HepG2 (cell line): ENCODE data around the gene YBX2. TPM values are rescaled to one million over a fixed set of nuclear protein-coding genes. Genes with fewer than 3 reads are reported as not detected.

ENCODE experiments used
- ATAC-seq: fragments of 200-7000 bp; cut with Tn5 transposase; 3 replicates; pipeline ENCODE4 v1.9.1; 2020; ENCODE audit warnings: mild to moderate bottlenecking, moderate library complexity
- BruUV-seq: library from RNA; stranded (reverse); fragments of 400-500 nt; replicated peaks from 2 replicates; lab custom pipeline; 2021; lab: Mats Ljungman, UMichigan
- CTCF ChIA-PET: fragments of 300-600 bp; formaldehyde crosslinking; extraction: SDS; loops from one replicate; lab custom pipeline; 2021; ENCODE audit warnings: low total read pairs, inconsistent platforms, low intra/inter-chr PET ratio; lab: Yijun Ruan, JAX
- POLR2A ChIA-PET: fragments of 350-600 bp; sonication (Branson Sonifier 250); formaldehyde crosslinking; loops from one replicate; lab custom pipeline; 2020; ENCODE audit warnings: antibody characterized with exemption, inconsistent platforms; lab: Yijun Ruan, JAX
- DNase-seq: peaks from one replicate; pipeline ENCODE4 v3.0.0-alpha.2; 2015; ENCODE audit warnings: low spot score
- FAIRE-seq: peaks from 3 replicates; lab custom pipeline; 2011; peaks lifted over from hg19 to GRCh38; lab: Jason Lieb, UNC
- H2AFZ ChIP-seq: one replicate; pipeline ENCODE4 v1.6.1; 2011; ENCODE audit warnings: low read length, inconsistent platforms
- H3K27ac ChIP-seq: fragments of 300-600 bp; 3 replicates; pipeline ENCODE4 v1.8.0; 2011; ENCODE audit warnings: mixed run types, mild to moderate bottlenecking, mixed read lengths, low read length, inconsistent platforms; ENCODE audit not compliant: insufficient read depth; ENCODE audit errors: extremely low read length
- H3K27me3 ChIP-seq, 2 experiments: fragments of 200-600 bp in 1 of 2; 2 replicates in 1 of 2; 3 replicates in 1 of 2; pipeline versions ENCODE4 v1.6.0 to v1.8.0; 2011; ENCODE audit warnings: low read length in 2 of 2, mild to moderate bottlenecking in 2 of 2, moderate library complexity in 2 of 2, inconsistent platforms in 1 of 2; ENCODE audit not compliant: insufficient read depth in 2 of 2, control insufficient read depth in 1 of 2
- H3K36me3 ChIP-seq, 2 experiments: fragments of 200-600 bp in 1 of 2; replicated peaks in 1 of 2; 2 replicates in 1 of 2; 3 replicates in 1 of 2; pipeline versions ENCODE4 v1.5.1 to v1.8.0; 2011; ENCODE audit warnings: low read length in 2 of 2, inconsistent platforms in 1 of 2; ENCODE audit not compliant: insufficient read depth in 2 of 2, control insufficient read depth in 1 of 2
- H3K4me1 ChIP-seq: 2 replicates; pipeline ENCODE4 v1.5.1; 2012; ENCODE audit warnings: low read length, inconsistent platforms; ENCODE audit not compliant: insufficient read depth
- H3K4me2 ChIP-seq: 2 replicates; pipeline ENCODE4 v1.6.0; 2011; ENCODE audit warnings: low read depth, low read length, inconsistent platforms
- H3K4me3 ChIP-seq, 3 experiments: fragments of 200-600 bp in 1 of 3; sonication (generic), shearing (Covaris generic) in 1 of 3; replicated peaks in 1 of 3; 2 replicates each; pipeline ENCODE4 v1.5.1; 2011 to 2016; ENCODE audit warnings: low read length in 3 of 3, inconsistent platforms in 2 of 3, low read depth in 2 of 3, mild to moderate bottlenecking in 2 of 3, control low read depth in 1 of 3, mixed read lengths in 1 of 3; ENCODE audit not compliant: insufficient read depth in 1 of 3
- H3K79me2 ChIP-seq: one replicate; pipeline ENCODE4 v1.6.1; 2011; ENCODE audit warnings: low read length, inconsistent platforms; ENCODE audit not compliant: insufficient read depth
- H3K9ac ChIP-seq: 2 replicates; pipeline ENCODE4 v1.6.0; 2011; ENCODE audit warnings: mild to moderate bottlenecking, low read depth, low read length, inconsistent platforms; ENCODE audit not compliant: insufficient read depth
- H3K9me3 ChIP-seq: 2 replicates; pipeline ENCODE4 v1.5.1; 2012; ENCODE audit warnings: mild to moderate bottlenecking, low read length
- H4K20me1 ChIP-seq: 2 replicates; pipeline ENCODE4 v1.6.0; 2011; ENCODE audit warnings: inconsistent platforms, mild to moderate bottlenecking, low read length, moderate library complexity; ENCODE audit not compliant: insufficient read depth
- ASH2L ChIP-seq: fragments of 300-600, 200-600 bp; sonication (generic); IDR thresholded peaks from 2 replicates; pipeline ENCODE4 v1.7.0; 2017; ENCODE audit warnings: low read depth, mild to moderate bottlenecking, moderate library complexity, mixed read lengths, low read length; ENCODE audit not compliant: insufficient read length
- HOXA9 ChIP-seq: sonication (generic); formaldehyde crosslinking; IDR thresholded peaks from 2 replicates; pipeline ENCODE4 v1.8.1; 2022; ENCODE audit warnings: missing genetic modification reagents, mild to moderate bottlenecking, moderate library complexity, borderline replicate concordance
- MXI1 ChIP-seq: IDR thresholded peaks from 3 replicates; pipeline ENCODE4 v1.6.1; 2012; ENCODE audit warnings: low read depth, low read length, inconsistent platforms, borderline replicate concordance
- SETDB1 ChIP-seq: sonication (generic); formaldehyde crosslinking; IDR thresholded peaks from 2 replicates; pipeline ENCODE4 v1.5.1; 2020; ENCODE audit warnings: missing genetic modification reagents, mild to moderate bottlenecking, borderline replicate concordance
- TCF7L2 ChIP-seq: IDR thresholded peaks from 2 replicates; pipeline ENCODE4 v1.6.1; 2011; ENCODE audit warnings: mild to moderate bottlenecking, low read depth, low read length, moderate library complexity
- TOE1 ChIP-seq: sonication (generic); formaldehyde crosslinking; IDR thresholded peaks from 2 replicates; pipeline ENCODE4 v1.4.0; 2020; ENCODE audit warnings: mild to moderate bottlenecking, missing genetic modification reagents
- ZBTB7A ChIP-seq: sonication (generic); formaldehyde crosslinking; IDR thresholded peaks from 2 replicates; pipeline ENCODE4 v1.8.0; 2022; ENCODE audit warnings: mild to moderate bottlenecking, missing genetic modification reagents
- ZKSCAN5 ChIP-seq: sonication (generic); formaldehyde crosslinking; IDR thresholded peaks from 2 replicates; pipeline ENCODE4 v1.5.1; 2020; ENCODE audit warnings: mild to moderate bottlenecking, missing genetic modification reagents
- ZKSCAN8 ChIP-seq: IDR thresholded peaks from 2 replicates; pipeline ENCODE4 v1.6.1; 2016; ENCODE audit warnings: borderline replicate concordance, missing genetic modification reagents, missing compliant biosample characterization
- ZNF292 ChIP-seq: sonication (generic); formaldehyde crosslinking; IDR thresholded peaks from 2 replicates; pipeline ENCODE4 v1.8.1; 2022; ENCODE audit warnings: mild to moderate bottlenecking, low read depth, missing genetic modification reagents, borderline replicate concordance
- ZNF326 ChIP-seq: sonication (generic); formaldehyde crosslinking; IDR thresholded peaks from 2 replicates; pipeline ENCODE4 v1.4.0; 2020; ENCODE audit warnings: missing genetic modification reagents, borderline replicate concordance
- ZSCAN9 ChIP-seq: IDR thresholded peaks from 2 replicates; pipeline ENCODE4 v1.6.1; 2016; ENCODE audit warnings: borderline replicate concordance
- WGBS: methylation state at CpG from one replicate; pipeline ENCODE4 v1.1.6; 2017; ENCODE audit warnings: low lambda C conversion rate; 5-methylcytosine and 5-hydroxymethylcytosine counted together
- in situ Hi-C: cut with HindIII; loops from 2 replicates; pipeline ENCODE4 v1.10.0; 2017; ENCODE audit warnings: low pct_unique_long_range_greater_than_20kb; ENCODE audit not compliant: extremely low pct_ligation_motif_present
- intact Hi-C: fragments of 100-400 bp; cut with micrococcal nuclease; formaldehyde crosslinking; loops from one replicate; pipeline ENCODE4 v1.10.0; 2022; ENCODE audit not compliant: unreplicated experiment
- polyA plus RNA-seq, 8 experiments: library from polyadenylated mRNA; depleted of rRNA in 3 of 8; stranded (reverse) in 7 of 8; unstranded in 1 of 8; fragments of >200 nt; fragmentation: Illumina TruSeq in 4 of 8; extraction: Trizol in 4 of 8; gene quantifications; 2 replicates each; pipeline versions ENCODE4 v1.2.1 to v1.2.3, GENCODE V29; 2011 to 2016; ENCODE audit warnings: low read depth in 4 of 8, missing spikeins in 1 of 8, mixed read lengths in 1 of 8; ENCODE audit not compliant: insufficient read depth in 1 of 8
- total RNA-seq, 5 experiments: library from RNA; depleted of rRNA; stranded (reverse); fragments of >200 nt; fragmentation: Illumina TruSeq; extraction: Trizol; gene quantifications; 2 replicates each; pipeline ENCODE4 v1.2.3, GENCODE V29; 2016; ENCODE audit warnings: low read depth in 1 of 5
- TF ChIP-seq, protein P1 (sequence below): sonication (generic); formaldehyde crosslinking; conservative IDR thresholded peaks from 2 replicates; pipeline ENCODE4 v1.4.0; 2020; ENCODE audit warnings: mild to moderate bottlenecking, missing genetic modification reagents, moderate library complexity
- TF ChIP-seq, protein P2 (sequence below): sonication (generic); formaldehyde crosslinking; IDR thresholded peaks from 2 replicates; pipeline ENCODE4 v1.5.1; 2020; ENCODE audit warnings: mild to moderate bottlenecking, missing genetic modification reagents, moderate library complexity

YBX2 gene
- total and polyA plus RNA-seq, 2 of the 13 experiments (the other 11 are each of a cell fraction or from before 2014, with no cell fraction given), result 0.12 to 0.22 TPM

DNA sequence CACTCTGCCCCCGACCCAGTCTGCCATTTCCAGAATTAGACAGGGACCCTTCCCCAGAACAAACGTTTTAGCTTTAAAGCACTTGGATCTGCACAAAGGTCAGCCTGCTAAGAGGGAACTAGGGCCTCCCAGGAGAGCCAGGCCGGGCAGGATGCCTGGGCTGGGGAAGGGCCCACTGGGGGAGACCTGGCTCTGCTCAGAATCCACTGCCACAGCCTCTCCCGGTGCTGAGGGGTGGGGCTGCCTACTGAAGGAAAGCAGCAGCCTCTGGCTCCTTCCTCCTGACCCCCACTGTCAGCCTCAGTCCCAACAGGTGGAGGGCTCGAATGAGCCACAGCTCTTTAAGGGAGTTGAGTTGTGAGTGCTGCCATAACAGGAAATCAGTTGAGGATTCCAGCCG lies 1.7 kb downstream of the YBX2 start:
- FAIRE-seq, result no peak
- POLR2A ChIA-PET, result interaction anchor here (1.6 to 3.7 kb wide), 3 partner anchors 11 to 247 kb away, joined by 3 to 35 read pairs (median 5); partner anchors contain the start of gene SLC2A4
- CTCF ChIA-PET, result interaction anchor here (1.1 kb wide), 1 partner anchor 12 kb away, joined by 3 read pairs; no protein-coding TSS in a partner anchor
- peak; percentile 47 for ATAC-seq
- no peak for DNase-seq
- peak overlapping the region in 2 of 3 experiments; percentile 29 to 54; a peak in 2 of 6 replicates for H3K4me3 ChIP-seq
- in situ Hi-C loops (no loop called here), intact Hi-C loops (loop anchor here (1.0 kb wide), 1 partner anchor 38 kb away; no protein-coding TSS in a partner anchor)
- H2AFZ ChIP-seq, result no peak overlapping the region
- 0% methylated on average over 4 of the region's 6 CpGs for WGBS
- H3K4me1 ChIP-seq, result peaks cover 41% of the 10 kb centered on the region
- peaks cover 0 to 11% of the 10 kb centered on the region in 2 experiments; a peak in 2 of 5 replicates for H3K27me3 ChIP-seq
- BruUV-seq, result no TSS peak
- no peaks in the 10 kb centered on the region for H3K36me3 ChIP-seq
- H3K27ac ChIP-seq, result no peak overlapping the region
- no peaks in the 10 kb centered on the region for H4K20me1 ChIP-seq
- no peaks in the 10 kb centered on the region for H3K79me2 ChIP-seq
- peak overlapping the region; percentile 75 for H3K4me2 ChIP-seq
- no peaks in the 10 kb centered on the region for H3K9me3 ChIP-seq
- no peak overlapping the region; the same call in 1 of the 2 replicates for H3K9ac ChIP-seq
- no peak for TF ChIP-seq SETDB1 (CRISPR knock-in tag)
- TF ChIP-seq MXI1, result no peak
- TF ChIP-seq, protein P1, sequence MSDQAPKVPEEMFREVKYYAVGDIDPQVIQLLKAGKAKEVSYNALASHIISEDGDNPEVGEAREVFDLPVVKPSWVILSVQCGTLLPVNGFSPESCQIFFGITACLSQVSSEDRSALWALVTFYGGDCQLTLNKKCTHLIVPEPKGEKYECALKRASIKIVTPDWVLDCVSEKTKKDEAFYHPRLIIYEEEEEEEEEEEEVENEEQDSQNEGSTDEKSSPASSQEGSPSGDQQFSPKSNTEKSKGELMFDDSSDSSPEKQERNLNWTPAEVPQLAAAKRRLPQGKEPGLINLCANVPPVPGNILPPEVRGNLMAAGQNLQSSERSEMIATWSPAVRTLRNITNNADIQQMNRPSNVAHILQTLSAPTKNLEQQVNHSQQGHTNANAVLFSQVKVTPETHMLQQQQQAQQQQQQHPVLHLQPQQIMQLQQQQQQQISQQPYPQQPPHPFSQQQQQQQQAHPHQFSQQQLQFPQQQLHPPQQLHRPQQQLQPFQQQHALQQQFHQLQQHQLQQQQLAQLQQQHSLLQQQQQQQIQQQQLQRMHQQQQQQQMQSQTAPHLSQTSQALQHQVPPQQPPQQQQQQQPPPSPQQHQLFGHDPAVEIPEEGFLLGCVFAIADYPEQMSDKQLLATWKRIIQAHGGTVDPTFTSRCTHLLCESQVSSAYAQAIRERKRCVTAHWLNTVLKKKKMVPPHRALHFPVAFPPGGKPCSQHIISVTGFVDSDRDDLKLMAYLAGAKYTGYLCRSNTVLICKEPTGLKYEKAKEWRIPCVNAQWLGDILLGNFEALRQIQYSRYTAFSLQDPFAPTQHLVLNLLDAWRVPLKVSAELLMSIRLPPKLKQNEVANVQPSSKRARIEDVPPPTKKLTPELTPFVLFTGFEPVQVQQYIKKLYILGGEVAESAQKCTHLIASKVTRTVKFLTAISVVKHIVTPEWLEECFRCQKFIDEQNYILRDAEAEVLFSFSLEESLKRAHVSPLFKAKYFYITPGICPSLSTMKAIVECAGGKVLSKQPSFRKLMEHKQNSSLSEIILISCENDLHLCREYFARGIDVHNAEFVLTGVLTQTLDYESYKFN (CRISPR knock-in tag), result peak; percentile 54; the same call in 1 of the 2 replicates
- no peak for TF ChIP-seq TOE1 (CRISPR knock-in tag)
- TF ChIP-seq ZKSCAN8 (CRISPR knock-in tag), result no peak
- 0 out of 2 replicates have a peak, but pooled peaks have one; percentile 61 for TF ChIP-seq ZBTB7A
- no peak for TF ChIP-seq ZNF292 (CRISPR knock-in tag)
- TF ChIP-seq TCF7L2, result no peak
- TF ChIP-seq ZKSCAN5 (CRISPR knock-in tag), result no peak
- peak; percentile 11 for TF ChIP-seq ASH2L
- TF ChIP-seq ZSCAN9 (CRISPR knock-in tag), result no peak
- TF ChIP-seq, protein P2, sequence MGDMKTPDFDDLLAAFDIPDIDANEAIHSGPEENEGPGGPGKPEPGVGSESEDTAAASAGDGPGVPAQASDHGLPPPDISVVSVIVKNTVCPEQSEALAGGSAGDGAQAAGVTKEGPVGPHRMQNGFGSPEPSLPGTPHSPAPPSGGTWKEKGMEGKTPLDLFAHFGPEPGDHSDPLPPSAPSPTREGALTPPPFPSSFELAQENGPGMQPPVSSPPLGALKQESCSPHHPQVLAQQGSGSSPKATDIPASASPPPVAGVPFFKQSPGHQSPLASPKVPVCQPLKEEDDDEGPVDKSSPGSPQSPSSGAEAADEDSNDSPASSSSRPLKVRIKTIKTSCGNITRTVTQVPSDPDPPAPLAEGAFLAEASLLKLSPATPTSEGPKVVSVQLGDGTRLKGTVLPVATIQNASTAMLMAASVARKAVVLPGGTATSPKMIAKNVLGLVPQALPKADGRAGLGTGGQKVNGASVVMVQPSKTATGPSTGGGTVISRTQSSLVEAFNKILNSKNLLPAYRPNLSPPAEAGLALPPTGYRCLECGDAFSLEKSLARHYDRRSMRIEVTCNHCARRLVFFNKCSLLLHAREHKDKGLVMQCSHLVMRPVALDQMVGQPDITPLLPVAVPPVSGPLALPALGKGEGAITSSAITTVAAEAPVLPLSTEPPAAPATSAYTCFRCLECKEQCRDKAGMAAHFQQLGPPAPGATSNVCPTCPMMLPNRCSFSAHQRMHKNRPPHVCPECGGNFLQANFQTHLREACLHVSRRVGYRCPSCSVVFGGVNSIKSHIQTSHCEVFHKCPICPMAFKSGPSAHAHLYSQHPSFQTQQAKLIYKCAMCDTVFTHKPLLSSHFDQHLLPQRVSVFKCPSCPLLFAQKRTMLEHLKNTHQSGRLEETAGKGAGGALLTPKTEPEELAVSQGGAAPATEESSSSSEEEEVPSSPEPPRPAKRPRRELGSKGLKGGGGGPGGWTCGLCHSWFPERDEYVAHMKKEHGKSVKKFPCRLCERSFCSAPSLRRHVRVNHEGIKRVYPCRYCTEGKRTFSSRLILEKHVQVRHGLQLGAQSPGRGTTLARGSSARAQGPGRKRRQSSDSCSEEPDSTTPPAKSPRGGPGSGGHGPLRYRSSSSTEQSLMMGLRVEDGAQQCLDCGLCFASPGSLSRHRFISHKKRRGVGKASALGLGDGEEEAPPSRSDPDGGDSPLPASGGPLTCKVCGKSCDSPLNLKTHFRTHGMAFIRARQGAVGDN (CRISPR knock-in tag), result peak; percentile 39; the same call in 1 of the 2 replicates
- TF ChIP-seq HOXA9 (CRISPR knock-in tag), result no peak
- TF ChIP-seq ZNF326 (CRISPR knock-in tag), result no peak
